KOPT-K1 (cell line): Measurements from ENCODE around the gene ATP6V0C.

Experiments used
- H3K27ac ChIP-seq: fragments of 200-600 bp; sonication (generic); 2 replicates; pipeline ENCODE4 v1.5.1; 2016; ENCODE audit warnings: antibody characterized with exemption, mild to moderate bottlenecking, low read depth, low read length; ENCODE audit not compliant: poor library complexity, severe bottlenecking
- H3K36me3 ChIP-seq: fragments of 200-600 bp; sonication (generic); 2 replicates; pipeline ENCODE4 v1.5.1; 2017; ENCODE audit warnings: antibody characterized with exemption, mild to moderate bottlenecking, low read length, moderate library complexity; ENCODE audit not compliant: insufficient read depth
- H3K9me3 ChIP-seq: fragments of 200-600 bp; sonication (generic); 2 replicates; pipeline ENCODE4 v1.5.1; 2017; ENCODE audit warnings: antibody characterized with exemption, low read length, mild to moderate bottlenecking; ENCODE audit not compliant: insufficient read depth, poor library complexity, severe bottlenecking

The ATP6V0C gene

DNA sequence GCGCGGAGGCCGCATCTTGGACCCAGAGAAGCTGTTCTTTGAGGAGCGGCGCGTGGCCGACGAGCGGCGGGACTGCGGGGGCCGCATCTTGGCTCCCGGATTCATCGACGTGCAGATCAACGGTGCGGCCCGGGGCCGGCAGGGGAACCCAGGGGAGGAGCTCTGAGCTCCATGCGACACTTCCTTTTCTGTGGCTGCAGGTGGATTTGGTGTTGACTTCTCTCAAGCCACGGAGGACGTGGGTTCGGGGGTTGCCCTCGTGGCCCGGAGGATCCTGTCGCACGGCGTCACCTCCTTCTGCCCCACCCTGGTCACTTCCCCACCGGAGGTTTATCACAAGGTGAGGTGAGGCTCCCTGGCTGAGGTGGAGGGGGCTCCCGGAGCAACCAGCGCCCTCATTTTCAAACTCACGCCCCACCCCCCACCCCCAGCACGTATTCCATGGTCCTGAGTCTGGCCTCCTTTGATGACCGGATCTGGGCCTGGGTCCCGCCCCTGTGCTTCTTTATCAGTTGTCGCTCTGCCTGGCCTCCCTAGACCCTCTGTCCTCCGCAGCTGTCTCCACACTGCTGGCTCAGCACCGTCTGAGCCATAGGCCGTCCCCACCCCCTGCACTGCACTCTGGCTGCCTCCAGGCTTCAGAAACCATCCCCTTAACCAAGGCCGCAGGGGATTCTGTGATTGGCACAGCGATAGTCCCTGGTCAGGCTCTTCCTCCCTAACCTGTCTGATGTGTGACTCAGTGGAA is 7.2 kb downstream of the ATP6V0C start:
- H3K27ac ChIP-seq = peak overlapping the region; percentile 50
- H3K36me3 ChIP-seq = peaks cover 48% of the 10 kb centered on the region
- no peaks in the 10 kb centered on the region for H3K9me3 ChIP-seq

DNA sequence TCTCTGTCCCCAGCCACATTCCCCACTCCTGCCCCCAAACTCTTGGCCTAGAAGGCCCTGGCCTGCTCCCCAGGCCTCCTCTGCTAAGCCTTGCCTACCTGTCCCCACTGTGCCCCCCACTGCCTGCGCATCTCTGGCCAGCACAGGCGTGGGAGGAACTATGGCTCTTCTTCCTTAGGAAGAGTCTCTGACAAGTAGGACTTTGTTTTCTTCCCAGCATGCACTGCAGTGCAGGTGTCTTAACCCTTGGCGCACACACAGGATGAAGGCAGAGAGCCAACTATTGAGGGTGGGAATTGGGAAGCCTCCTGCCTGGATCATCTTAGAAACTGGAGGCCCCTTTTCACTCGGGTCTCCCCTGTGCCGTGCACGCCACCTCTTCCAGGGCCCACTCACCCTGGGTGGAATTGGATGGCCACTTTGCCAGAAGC is 10.1 kb downstream of the ATP6V0C start:
- H3K27ac ChIP-seq = no peak overlapping the region
- H3K36me3 ChIP-seq = peaks cover 64% of the 10 kb centered on the region
- H3K9me3 ChIP-seq = no peaks in the 10 kb centered on the region

DNA sequence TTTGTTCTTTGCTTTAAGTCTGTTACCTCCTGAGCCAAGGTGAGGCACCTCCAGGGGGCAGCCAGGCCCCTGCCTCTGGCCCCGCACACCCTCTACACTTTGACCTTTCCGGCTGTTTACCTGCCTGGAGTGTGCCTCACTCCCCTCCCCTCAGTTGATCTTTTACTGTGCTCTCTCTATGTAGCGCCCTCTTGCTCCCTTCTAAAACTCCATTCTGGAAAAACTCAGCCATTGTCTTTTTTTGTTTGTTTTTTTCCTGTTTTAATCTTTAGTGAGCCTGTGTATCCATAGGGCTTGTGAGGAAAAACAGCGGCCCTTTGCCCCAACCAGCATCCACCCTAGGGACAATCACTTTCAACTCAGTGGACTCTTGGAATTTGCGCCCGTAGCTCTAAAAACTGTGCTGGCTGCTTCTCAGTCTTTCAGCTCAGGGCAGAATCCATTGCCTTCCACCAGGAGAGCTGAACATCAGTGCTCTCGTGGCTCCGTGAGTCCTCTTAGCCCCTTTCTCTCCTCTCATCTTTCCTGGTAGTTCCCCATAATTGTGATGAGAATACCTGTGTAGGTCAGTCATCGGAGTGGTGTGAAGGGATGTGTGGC is 10.7 kb downstream of the ATP6V0C start:
- H3K9me3 ChIP-seq = no peaks in the 10 kb centered on the region
- H3K36me3 ChIP-seq = peaks cover 70% of the 10 kb centered on the region
- no peak overlapping the region for H3K27ac ChIP-seq

DNA sequence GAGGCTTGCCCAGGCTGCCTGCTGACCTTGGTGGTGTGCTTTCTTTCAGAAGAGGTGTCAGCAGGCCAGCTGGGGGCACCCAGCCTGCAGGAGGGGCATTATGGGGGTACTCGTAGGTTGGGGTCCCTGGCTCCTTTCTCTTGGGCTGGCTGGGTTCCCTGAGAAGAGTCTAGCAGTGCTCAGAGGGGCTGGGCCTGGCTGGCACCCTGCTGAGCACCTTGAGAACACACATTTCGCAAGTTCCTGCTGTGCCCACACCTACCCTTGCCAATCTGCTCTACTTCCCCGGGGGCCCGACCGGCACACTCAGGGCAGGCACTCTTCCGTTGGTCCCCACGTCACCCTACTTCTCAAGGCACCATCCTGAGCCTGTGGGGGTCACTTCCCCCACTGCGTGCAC is 12.4 kb downstream of the ATP6V0C start:
- Histone ChIP-seq H3K36me3 (peaks cover 75% of the 10 kb centered on the region), H3K27ac (no peak overlapping the region), H3K9me3 (no peaks in the 10 kb centered on the region)

DNA sequence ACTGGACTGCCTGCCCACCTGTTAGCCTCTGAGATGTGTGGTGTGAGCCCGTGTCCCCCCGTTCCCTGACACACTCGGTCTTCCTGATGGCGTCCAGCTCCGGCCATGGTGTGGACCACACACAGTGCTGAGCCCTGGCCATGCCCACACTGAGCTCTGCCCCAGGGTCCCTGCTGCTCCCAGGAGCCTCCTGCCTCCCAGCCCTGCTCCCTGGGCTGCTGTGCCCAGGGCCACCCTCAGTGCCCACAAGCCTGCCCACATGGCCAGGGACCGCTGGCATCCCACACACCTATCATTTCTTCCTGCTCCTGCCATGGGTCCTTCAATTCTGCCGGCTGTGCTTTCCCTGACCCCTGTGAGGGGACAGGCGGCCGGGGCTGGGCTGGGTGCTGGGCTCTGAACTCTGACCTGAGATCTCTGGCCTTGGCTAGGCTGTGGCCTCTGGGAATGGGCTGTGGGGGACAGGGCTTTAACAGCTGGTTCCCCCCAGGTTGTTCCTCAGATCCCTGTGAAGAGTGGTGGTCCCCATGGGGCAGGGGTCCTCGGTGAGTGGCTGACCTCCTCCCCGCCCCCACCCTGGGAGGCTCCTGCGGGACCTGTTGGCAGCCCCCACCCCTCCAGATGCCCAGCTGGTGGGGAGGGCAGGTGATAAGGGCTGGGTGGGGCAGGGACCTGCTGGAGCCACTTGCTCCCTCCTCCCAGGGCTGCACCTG is 13.5 kb downstream of the ATP6V0C start:
- peaks cover 69% of the 10 kb centered on the region for H3K36me3 ChIP-seq
- no peak overlapping the region for H3K27ac ChIP-seq
- no peaks in the 10 kb centered on the region for H3K9me3 ChIP-seq

DNA sequence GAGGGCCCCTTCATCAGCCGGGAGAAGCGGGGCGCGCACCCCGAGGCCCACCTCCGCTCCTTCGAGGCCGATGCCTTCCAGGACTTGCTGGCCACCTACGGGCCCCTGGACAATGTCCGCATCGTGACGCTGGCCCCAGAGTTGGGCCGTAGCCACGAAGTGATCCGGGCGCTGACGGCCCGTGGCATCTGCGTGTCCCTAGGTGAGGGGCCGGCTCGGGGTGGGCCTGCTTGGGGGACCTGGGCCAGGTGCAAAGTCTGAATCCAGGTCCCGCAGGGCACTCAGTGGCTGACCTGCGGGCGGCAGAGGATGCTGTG is 14.0 kb downstream of the ATP6V0C start:
- Histone ChIP-seq H3K9me3 (no peaks in the 10 kb centered on the region), H3K27ac (no peak overlapping the region), H3K36me3 (peaks cover 64% of the 10 kb centered on the region)

DNA sequence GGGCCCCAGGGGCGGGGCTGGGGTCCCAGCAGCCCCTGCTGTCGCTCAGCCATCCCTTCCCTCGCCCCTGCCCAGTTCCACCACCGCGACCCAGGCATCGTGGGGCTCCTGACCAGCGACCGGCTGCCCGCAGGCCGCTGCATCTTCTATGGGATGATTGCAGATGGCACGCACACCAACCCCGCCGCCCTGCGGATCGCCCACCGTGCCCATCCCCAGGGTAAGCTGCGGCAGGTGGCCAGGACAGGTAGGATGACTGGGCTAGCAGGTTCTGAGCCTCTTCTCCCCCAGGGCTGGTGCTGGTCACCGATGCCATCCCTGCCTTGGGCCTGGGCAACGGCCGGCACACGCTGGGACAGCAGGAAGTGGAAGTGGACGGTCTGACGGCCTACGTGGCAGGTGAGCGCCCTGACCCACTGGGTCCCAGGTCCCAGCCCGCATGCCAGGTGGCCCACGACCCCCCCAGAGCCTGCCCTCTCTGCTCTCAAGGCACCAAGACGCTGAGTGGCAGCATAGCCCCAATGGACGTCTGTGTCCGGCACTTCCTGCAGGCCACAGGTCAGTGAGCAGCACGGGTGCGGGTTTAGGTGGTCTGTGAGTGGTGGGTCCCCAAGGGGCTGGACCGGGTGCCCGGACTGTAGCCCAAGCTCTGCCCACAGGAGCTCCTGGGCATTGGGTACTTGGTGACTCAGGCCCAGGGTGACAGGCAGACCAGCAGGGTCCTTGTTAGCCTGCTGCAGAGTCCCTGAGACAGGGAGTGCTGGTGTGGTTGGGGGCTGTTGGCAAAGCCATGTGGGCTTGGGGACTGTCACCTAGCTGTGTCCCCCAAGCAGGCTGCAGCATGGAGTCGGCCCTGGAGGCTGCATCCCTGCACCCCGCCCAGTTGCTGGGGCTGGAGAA is 14.7 kb downstream of the ATP6V0C start:
- Histone ChIP-seq H3K9me3 (no peaks in the 10 kb centered on the region), H3K36me3 (peaks cover 60% of the 10 kb centered on the region), H3K27ac (no peak overlapping the region)

DNA sequence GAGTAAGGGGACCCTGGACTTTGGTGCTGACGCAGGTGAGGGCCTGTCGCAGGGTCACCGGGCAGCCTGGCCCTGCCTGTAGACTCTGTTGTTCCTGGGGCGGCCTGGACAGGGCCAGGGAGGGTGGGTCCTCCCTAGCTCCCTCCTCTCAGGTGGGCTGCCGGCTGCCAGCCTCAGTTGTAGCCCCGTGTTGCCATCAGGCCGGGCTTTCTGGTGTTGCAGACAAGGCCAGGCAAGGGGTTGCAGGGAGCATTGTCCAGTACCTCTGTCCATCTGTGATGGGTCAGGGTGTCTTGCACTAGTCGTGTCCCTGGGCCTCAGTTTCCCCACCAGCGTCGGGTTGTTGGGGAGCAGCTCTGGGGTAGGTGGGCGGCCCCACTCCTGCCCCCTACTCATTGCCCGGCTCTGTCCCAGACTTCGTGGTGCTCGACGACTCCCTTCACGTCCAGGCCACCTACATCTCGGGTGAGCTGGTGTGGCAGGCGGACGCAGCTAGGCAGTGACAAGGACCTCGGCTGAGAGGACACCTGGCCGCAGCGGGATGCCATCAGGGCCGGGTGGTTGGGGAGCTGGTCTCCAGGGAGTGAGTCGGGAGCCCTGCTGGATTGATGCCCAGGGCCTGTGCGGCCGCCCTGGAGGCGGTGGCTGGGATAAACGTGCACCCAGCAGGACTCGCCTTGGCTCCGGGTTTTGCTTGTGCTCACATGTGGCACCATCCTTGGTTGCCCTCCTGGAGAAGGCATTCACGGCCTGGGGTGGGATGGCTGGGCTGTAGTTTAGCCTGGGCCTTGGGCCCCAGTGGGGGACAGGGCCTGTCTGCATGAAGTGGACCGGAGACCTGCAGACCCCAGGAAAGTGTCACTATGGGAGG is 15.5 kb downstream of the ATP6V0C start:
- peaks cover 51% of the 10 kb centered on the region for H3K36me3 ChIP-seq
- H3K9me3 ChIP-seq = no peaks in the 10 kb centered on the region
- no peak overlapping the region for H3K27ac ChIP-seq

DNA sequence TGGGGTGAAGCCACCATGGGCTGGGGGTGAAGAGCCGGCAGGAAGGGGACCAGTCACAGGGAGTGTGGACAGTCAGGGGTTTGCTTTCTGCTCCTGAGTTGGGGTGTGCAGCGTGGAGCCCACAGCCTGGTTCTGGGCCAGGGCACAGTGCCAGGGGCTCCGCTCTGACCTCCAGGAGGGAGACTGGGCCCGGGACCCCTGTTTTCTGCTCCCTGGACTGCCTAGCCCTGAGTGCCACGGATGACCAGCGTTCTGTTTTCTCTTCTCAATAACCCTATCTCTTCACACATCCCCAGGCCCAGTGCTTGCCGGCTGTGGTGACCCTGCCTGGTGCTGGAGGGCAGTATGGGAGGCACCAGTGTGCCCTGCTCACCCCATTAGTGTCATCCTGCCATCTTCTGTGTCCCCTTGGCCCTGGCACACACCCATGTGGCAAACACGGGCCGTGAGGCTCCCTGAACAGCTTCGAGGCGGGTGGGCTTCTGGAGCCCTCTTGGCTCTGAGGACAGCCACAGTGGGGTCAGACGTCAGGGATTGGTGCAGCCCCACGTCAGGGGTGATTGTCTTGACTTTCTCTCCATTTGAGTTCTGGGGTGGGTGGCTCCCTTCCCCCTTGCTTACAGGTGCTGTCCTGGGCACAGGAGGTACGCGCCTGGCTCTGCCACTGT is 16.3 kb downstream of the ATP6V0C start:
- no peaks in the 10 kb centered on the region for H3K9me3 ChIP-seq
- no peak overlapping the region for H3K27ac ChIP-seq
- peaks cover 43% of the 10 kb centered on the region for H3K36me3 ChIP-seq

DNA sequence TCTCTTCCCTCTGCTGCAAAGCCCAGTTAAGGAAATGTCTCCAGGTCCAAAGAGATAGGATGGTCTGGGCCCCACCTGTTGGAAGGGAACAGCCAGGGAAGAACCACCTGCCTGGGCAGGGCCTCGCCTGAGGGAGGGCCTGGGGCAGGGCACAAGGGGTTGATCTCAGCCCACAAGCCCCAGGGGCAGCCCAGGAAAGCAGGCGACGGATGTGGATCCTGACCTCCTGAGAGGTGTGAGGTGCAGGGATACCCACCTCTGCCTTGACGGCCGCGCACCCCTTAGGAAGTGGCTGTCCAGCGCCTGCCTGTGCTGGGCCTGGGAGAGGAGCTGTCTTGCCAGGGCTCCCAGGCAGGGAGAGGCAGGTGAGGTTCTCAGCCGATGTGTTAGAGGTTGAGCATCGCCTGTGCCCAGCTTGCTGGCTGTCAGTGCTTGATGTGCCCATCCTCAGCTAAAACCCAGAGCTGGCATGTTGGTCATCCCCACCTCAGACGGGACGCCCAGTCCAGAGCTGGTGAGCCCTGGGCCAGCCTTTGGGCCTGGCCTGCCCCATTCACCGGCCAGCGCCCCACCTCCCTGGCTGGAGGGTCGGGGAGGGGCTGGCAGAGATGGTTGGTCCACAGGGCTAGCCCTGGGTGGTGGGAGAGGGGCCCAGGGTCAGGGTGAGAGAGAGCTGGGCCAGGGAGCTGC is 17.0 kb downstream of the ATP6V0C start:
- H3K27ac ChIP-seq = no peak overlapping the region
- H3K36me3 ChIP-seq = peaks cover 40% of the 10 kb centered on the region
- H3K9me3 ChIP-seq = no peaks in the 10 kb centered on the region

DNA sequence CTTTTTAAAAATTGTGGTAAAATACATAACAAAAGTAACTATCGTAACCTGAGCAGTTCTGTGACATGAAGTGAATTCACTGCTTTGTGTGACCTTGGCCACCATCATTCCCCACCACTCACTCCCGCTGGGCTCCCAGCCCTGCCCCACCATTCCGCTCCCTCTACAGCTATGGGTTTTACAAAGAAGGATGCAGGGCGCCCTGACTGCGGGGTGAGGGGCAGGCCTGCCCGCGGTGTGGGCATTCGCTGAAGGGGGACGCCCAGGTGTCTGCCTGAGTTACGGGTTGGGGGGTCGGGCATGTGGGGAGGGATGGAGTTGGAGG is 17.6 kb downstream of the ATP6V0C start, which contains the start of gene CEMP1:
TSS of gene CEMP1 (minus strand) at position 38 of the 325 bp plus-strand sequence. CDS start 335 bp downstream, outside the sequence.
- Histone ChIP-seq H3K36me3 (peaks cover 34% of the 10 kb centered on the region), H3K27ac (peak within 1 kb of the TSS; percentile 32)

DNA sequence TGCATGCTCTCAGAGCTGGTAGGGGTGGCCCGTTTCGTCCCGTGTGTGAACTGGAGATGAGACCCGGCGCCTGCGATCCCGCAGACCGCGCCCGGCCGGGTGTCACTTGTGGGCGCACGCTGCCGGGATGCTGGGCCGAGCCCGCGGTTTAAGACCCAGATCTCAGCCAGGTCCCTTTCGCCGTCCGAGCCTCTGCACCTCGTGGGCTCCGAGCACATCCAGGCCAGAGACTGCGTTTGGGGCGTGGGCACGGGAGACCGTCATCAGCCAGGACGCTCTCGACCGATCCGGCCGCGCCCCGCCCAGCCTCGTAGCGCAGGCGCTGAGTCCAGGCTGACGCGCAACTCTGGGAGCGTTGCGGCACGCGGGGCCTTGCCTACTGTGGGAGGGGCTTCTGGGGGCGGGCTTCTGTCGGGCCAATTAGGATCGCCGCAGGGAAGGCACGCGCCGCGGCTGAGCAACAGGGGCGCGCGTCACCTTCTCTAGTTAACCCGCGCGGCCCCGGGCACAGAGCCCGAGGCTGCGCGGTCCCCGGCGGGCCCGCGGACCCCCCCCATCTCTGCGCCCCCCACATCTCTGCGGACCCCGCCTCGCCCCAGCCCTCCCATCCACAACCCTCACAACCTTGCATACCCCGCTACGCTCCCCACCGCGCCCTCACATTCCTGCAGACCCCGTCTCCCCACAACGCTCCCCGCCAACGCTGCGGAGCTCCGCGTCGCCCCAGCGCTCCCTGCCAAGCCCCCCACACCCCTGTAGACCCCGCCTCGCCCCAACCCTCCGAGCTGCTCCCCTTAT is 18.1 kb downstream of the ATP6V0C start:
- H3K9me3 ChIP-seq = no peaks in the 10 kb centered on the region
- H3K36me3 ChIP-seq = peaks cover 30% of the 10 kb centered on the region
- peak overlapping the region; percentile 32 for H3K27ac ChIP-seq

More for the DNA sequence above, 17.6 kb downstream of the ATP6V0C start, which contains the start of gene CEMP1:
- no peaks in the 10 kb centered on the region for H3K9me3 ChIP-seq
